Activated CD4-positive, alpha-beta T cell treated with anti-CD3 and anti-CD28 coated beads, Interleukin-2, amount 50 U/mL, for 4 hours (primary cell): ENCODE data around the gene SEMA5B.

ENCODE experiments used
- DNase-seq, 2 experiments: peaks; one replicate each; pipeline ENCODE4 v3.0.0-alpha.2; 2020

The SEMA5B gene

GRCh38 chr3:123054109-123054778 is 26.7 kb upstream of the SEMA5B start:
- DNase-seq: no peak

GRCh38 chr3:123053107-123053506 is 25.5 kb upstream of the SEMA5B start:
- DNase-seq: no peak

- DNase-seq: no peak
Measured at GRCh38 chr3:123050666-123051065, 23.1 kb upstream of the SEMA5B start.

GRCh38 chr3:123048480-123049237 is 21.1 kb upstream of the SEMA5B start:
- no peak for DNase-seq

- DNase-seq: no peak
Measured at GRCh38 chr3:123047062-123047319, 19.4 kb upstream of the SEMA5B start.

- no peak for DNase-seq
Measured at GRCh38 chr3:123046262-123047061, 18.9 kb upstream of the SEMA5B start.

- DNase-seq: no peak
Measured at GRCh38 chr3:123044981-123045763, 17.6 kb upstream of the SEMA5B start.

GRCh38 chr3:123042413-123042812 is 14.8 kb upstream of the SEMA5B start:
- DNase-seq: no peak

- no peak for DNase-seq
Measured at GRCh38 chr3:123039178-123039577, 11.6 kb upstream of the SEMA5B start.

- DNase-seq: no peak
Measured at GRCh38 chr3:123038751-123039150, 11.2 kb upstream of the SEMA5B start.

GRCh38 chr3:123037015-123037375 is 9.4 kb upstream of the SEMA5B start:
- DNase-seq: no peak

GRCh38 chr3:123036352-123037014 is 8.9 kb upstream of the SEMA5B start:
- DNase-seq: no peak

- no peak for DNase-seq
Measured at GRCh38 chr3:123034996-123035395, 7.4 kb upstream of the SEMA5B start.

GRCh38 chr3:123034120-123034519 is 6.6 kb upstream of the SEMA5B start:
- no peak for DNase-seq

- no peak for DNase-seq
Measured at GRCh38 chr3:123032057-123032456, 4.5 kb upstream of the SEMA5B start.

- DNase-seq: no peak
Measured at GRCh38 chr3:123031051-123031450, 3.5 kb upstream of the SEMA5B start.

- no peak for DNase-seq
Measured at GRCh38 chr3:123028233-123028828, 768 bp upstream of the SEMA5B start.

GRCh38 chr3:123026565-123027291 is 835 bp downstream of the SEMA5B start:
- DNase-seq: no peak

- DNase-seq: no peak
Measured at GRCh38 chr3:123025642-123026521, 1.7 kb downstream of the SEMA5B start.

- no peak for DNase-seq
Measured at GRCh38 chr3:123024056-123024455, 3.5 kb downstream of the SEMA5B start.
